ENCODE measurements around the gene WDR26.
A peak's percentile ranks its signal among the peaks of the same experiment; 100 is the strongest.
"Not testable (repeated sequence)": the region's sequence is repeated elsewhere in the genome, so short reads cannot be mapped to it uniquely, and the experiment has no call there.

Gene WDR26

DNA sequence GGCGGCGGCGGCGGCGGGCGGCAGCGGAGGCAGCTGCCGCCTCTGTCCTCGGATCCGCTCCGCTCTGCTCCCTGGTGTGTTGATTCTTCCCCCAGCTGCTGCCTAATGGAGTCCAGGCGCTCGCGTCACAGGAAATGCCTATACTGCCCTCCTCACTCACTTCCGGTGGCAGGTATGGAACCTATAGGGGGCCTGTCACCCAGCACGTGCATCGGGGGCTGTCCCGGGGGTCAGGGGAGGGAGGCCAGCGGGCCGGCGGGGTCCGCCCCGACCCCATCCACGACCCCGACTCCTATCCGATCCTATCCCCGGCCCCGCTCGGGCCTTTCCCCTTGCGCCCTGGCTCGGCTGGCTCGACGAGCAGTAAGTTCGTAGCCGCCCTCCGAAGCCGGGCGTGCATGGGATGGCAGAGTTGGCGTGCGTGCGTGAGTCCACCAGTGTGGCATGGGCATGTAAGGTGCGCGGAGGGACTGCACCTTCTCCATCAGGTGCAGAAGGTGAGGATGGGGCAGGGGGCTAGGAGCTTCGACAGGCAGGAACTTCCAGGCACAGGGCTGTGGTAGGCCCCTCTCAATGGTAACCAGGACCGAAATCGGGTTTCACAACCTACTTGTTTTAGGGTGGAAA is at the start of gene WDR26:
WDR26 (minus strand) TSS at position 107 of the 627 bp plus-strand sequence.
- peak; percentile 95 for DNase-seq (ENCODE audit: low spot score)

DNA sequence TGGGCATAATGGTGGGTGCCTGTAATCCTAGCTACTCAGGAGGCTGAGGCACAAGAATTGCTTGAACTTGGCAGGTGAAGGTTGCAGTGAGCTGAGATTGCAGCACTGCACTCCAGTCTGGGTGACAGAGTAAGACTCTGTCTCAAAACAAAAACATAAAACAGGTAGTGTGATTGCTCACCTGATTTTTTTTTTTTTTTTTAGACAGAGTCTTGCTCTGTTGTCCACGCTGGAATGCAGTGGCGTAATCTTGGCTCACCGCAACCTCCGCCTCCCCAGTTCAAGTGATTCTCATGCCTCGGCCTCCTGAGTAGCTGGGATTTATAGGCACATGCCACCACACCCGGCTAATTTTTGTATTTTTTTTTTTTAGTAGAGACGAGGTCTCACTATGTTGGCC is 48.6 kb upstream of the WDR26 start:
- not testable (repeated sequence) for DNase-seq (ENCODE audit: low spot score)

DNA sequence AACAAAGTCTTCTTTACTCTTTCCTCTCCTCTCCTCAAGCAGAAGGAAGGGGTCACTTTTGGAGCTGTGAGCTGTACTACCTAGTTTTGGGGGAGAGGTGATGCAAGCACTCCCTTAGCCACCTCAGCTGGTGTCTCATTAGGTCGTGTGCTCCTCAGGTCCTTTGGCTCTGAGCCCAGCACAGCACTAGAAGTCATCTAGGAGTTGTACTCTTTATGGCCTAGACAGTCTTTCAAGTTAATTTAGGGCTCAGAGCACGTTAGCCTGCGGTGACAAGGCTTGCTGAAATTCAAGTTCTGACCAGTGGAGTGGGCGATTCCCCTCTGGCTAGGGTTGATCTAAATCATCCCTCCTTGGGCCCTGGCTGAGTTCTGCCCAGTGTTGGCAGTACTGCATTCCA is 48.0 kb upstream of the WDR26 start:
- no peak for DNase-seq (ENCODE audit: low spot score)

GRCh38 chr1:224481601-224482000 is 47.0 kb upstream of the WDR26 start:
- no peak for DNase-seq (ENCODE audit: low spot score)

- not testable (repeated sequence) for DNase-seq (ENCODE audit: low spot score)
Observed at GRCh38 chr1:224480888-224481459, 46.4 kb upstream of the WDR26 start.

DNA sequence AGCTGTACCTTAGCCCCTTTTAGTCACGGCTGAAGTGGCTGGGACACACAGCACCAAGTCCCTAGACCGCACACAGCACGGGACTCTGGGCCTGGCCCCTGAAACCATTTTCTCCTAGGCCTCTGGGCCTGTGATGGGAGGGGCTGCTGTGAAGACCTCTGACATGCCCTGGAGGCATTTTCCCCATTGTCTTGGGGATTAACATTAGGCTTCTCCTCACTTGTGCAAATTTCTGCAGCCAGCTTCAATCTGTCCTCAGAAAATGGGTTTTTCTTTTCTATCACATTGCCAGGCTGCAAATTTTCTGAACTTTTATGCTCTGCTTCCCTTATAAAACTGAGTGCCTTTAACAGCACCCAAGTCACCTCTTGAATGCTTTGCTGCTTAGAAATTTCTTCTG is 45.6 kb upstream of the WDR26 start:
- DNase-seq (ENCODE audit: low spot score): not testable (repeated sequence)

DNA sequence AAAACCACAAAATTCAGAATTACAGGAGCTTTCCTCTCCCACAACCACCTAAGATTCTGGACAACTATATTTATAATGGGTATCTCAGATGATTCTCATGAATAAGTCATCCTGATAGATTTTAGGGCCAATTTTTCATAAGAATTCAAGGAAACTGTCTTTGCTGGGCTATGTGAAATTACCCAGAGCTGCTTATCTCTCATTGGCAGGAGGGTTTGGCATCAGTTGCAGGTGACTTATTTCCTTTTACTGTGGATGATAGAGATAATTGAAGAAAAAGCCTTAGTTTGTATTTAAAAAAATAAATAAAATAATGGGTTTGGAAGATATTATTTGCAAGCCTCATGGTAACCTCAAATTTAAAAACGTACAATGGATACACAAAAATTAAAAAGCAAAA is 38.2 kb upstream of the WDR26 start:
- no peak for DNase-seq (ENCODE audit: low spot score)

- no peak for DNase-seq (ENCODE audit: low spot score)
Observed at GRCh38 chr1:224466154-224466553, 31.6 kb upstream of the WDR26 start.

- no peak for DNase-seq (ENCODE audit: low spot score)
Observed at GRCh38 chr1:224459966-224460365, 25.4 kb upstream of the WDR26 start.

- no peak for DNase-seq (ENCODE audit: low spot score)
Observed at GRCh38 chr1:224458996-224459395, 24.4 kb upstream of the WDR26 start.

DNA sequence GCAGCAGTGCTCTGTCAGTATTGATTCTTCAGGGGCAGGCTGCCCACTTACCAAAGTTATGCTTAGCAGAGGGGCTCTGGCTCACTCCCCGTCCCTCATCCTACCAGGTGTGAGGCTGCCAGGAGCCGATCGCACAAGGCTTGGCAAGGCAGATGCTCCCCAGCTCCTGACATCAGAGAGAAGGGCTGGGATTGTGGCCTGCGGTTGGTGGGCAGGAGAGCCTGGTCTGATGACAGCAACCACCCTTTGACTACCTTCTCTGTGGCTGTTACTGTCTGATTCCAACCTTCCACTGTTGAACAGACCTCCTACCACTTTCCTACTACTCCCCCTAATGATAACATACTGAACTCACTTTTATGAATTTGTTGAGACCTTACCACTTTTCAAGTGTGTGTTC is 23.7 kb upstream of the WDR26 start:
- DNase-seq (ENCODE audit: low spot score): no peak

DNA sequence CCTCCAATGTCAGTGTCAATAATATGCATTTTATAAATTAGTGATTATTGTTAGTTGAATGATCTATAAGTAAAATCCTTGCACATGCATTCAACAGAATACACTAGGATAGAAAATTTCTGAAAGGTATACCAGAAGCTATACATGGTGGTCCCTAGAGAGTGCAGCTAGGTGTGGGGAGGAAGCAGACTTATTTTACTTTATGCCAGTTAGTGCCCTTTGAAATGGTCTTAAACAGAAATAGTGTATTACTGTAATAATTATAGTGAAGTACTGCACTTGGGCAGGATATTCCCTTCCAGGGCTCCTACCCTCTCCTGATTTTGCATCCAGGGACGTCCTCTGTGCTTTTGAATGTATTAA is 23.2 kb upstream of the WDR26 start:
- no peak for DNase-seq (ENCODE audit: low spot score)

- DNase-seq (ENCODE audit: low spot score): no peak
Observed at GRCh38 chr1:224456637-224456953, 22.0 kb upstream of the WDR26 start.

GRCh38 chr1:224454402-224455055 is 19.9 kb upstream of the WDR26 start:
- DNase-seq (ENCODE audit: low spot score): peak; percentile 18

DNA sequence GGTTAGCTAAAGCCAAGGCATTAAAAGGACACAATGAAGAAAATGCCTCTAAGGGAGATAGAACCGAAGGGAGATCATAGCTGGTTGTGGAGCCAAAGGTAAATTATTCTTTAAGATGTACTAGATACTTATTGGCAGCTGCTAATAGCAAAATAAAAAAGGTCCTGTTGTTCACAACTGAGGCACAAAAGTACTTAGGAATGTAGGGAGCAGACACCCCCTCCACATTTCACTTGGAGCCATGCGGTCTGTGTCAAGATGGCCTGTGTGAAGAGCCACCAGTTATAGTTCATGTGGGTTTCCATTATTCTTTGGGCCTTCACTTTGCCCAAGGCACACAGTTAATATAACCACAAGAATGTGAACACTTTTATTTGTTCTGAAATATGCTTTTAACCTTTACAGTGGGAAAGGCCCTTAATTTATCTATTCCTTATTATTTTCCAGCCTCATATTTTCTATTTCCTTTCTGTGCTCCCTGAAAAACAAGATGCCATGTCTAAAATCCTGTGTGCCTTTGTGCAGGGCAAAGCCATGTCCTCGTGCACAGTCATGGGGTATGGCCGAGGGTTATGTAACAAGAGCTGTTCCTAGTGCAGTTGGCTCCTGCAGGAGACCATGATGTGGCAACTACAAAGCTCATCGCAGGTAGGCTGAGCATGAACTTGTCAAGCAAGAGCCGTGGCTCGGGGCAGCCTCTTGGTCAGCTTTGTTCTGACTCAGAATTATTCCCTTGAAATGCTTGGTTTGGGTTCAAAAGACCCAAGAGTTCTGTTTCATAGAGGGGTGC is 16.2 kb upstream of the WDR26 start:
- no peak for DNase-seq (ENCODE audit: low spot score)

GRCh38 chr1:224450159-224450558 is 15.6 kb upstream of the WDR26 start:
- DNase-seq (ENCODE audit: low spot score): no peak

- no peak for DNase-seq (ENCODE audit: low spot score)
Observed at GRCh38 chr1:224448453-224449017, 13.9 kb upstream of the WDR26 start.

DNA sequence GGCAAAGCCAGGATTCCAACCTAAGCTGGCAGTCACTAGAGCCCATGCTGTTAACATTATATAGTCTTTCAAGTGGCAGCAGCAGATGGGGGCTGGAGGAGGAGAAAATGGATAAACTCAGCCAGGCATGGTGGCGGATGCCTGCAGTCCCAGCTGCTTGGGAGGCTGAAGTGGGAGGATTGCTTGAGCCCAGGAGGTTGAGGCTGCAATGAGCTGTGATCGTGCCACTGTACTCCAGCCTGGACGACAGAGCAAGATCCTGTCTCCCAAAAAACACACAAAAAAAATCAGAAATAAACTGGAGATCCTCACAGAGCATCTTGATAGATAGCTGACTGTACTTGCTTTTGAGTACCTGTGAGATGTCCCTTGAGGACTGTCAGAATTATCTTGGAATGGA is 13.4 kb upstream of the WDR26 start:
- DNase-seq (ENCODE audit: low spot score): no peak

DNA sequence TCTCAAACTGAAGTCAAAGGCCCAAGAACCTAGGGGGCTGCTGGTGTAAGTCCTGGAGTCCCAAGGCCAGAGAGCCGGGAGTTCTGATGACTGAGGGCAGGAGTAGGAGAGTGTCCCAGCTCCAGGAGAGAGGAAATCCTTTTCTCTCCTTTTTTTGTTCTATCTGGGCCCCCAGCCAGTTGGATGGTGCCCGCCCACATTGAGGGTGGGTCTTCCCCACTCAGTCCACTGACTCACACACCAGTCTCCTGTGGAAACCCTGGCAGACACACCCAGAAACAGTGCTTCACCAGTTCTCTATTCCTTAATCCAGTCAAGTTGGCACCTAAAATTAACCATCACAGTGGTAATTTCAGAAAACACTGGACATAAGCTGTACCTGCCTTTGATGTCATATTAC is 12.7 kb upstream of the WDR26 start:
- no peak for DNase-seq (ENCODE audit: low spot score)

- DNase-seq (ENCODE audit: low spot score): peak; percentile 29
Observed at GRCh38 chr1:224438989-224439388, 4.4 kb upstream of the WDR26 start.

DNA sequence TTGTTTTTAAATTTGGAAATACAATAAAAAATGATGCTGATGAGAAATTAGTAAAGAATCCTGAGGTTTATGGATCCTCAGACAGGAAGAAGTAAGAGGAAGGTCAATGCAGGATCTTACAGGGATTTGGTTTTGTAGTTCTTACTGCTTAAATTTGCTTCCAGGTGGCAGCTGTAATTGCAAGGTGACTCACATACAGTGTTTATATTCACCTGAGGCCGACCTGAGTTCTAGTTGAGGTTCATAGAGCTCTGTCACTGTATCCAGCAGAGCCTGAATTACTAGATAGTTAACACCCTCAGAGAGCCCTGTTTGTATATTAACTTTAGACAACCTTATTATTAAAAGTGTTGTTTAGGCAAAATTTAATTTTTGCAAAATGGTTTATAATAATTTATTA is 1.4 kb upstream of the WDR26 start:
- no peak for DNase-seq (ENCODE audit: low spot score)

DNA sequence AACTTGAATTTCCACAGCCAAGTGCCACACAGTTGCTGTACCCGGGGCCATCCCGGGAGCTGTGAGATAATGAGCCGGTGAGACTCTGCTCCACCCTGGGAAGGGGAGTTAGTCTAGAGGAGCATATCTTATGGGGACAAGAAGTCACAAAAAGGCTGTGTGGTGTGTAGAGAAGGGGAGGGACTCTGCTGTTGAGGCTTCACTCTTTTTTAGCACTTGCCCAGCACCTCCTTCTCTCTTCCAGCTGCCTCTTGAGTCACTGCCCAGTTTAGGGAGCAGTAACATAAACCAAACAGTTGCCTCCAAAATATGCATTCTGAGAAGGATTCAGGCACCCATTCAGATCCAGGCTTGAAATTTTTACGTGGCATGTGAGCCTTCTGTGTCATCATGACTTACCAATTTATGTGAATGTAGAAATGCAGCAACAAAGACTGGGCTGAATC is 744 bp upstream of the WDR26 start:
- DNase-seq (ENCODE audit: low spot score): no peak

All from HuH-7.5 (cell line).